Measurements from ENCODE around the gene TOPBP1.

Gene TOPBP1

GRCh38 chr3:133599280-133599679, 62.5 kb downstream of the TOPBP1 start:
- Mint-ChIP-seq H3K4me1 (peaks cover 10% of the 10 kb centered on the region), H3K27me3 (no peaks in the 10 kb centered on the region), H3K27ac (no peak overlapping the region), H3K9me3 (no peaks in the 10 kb centered on the region), H3K4me3 (no peak overlapping the region), H3K36me3 (peaks cover 26% of the 10 kb centered on the region)
- ATAC-seq: no peak

GRCh38 chr3:133598405-133598804, 63.3 kb downstream of the TOPBP1 start:
- Mint-ChIP-seq H3K9me3 (no peaks in the 10 kb centered on the region), H3K27me3 (no peaks in the 10 kb centered on the region), H3K4me3 (no peak overlapping the region), H3K36me3 (peaks cover 24% of the 10 kb centered on the region), H3K4me1 (peaks cover 11% of the 10 kb centered on the region), H3K27ac (no peak overlapping the region)
- no peak for ATAC-seq

DNA sequence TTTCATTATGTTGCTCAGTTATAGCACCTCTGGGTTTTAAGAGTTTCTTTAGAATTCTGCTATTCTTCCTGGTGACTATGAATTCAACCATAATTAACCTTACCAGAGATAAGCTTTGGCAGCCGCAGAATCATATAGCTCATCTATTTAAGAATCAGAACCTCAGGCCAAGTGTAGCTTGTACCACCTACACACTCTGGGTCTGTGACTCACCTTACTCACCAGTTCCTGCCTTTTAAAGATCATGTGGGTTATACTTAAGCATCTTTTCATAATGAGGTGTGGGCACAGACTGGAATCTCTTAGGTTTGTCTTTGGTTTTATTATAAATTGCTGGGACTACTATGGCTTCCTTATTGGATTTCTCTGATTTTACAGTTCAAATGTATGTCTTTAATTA, 66.4 kb downstream of the TOPBP1 start:
- H3K9me3 Mint-ChIP-seq: no peaks in the 10 kb centered on the region
- H3K4me1 Mint-ChIP-seq: peaks cover 17% of the 10 kb centered on the region
- peak overlapping the region; percentile 4 for H3K27ac Mint-ChIP-seq
- peak; percentile 71 for ATAC-seq
- H3K27me3 Mint-ChIP-seq: no peaks in the 10 kb centered on the region
- H3K36me3 Mint-ChIP-seq: peaks cover 13% of the 10 kb centered on the region
- no peak overlapping the region for H3K4me3 Mint-ChIP-seq

DNA sequence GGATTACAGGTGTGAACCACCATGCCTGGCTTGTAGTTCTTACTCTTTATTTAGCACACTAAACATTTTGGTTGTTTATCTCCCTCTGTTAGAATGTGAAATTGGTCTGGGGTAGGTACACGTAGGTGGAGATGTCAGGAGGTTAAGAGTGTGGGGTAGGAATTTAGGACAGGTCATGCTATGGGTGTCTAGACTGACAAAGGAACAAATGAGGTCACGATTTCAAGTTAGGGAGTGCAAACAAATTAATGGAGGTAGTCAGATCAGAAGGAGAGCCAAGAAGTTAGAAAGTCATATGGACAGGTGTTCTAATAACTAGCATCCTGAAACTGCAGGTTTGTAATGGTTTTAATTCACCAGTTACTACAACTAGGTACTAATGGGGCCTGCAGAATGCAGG, 68.5 kb downstream of the TOPBP1 start:
- Mint-ChIP-seq H3K36me3 (peaks cover 29% of the 10 kb centered on the region), H3K27ac (peak overlapping the region; percentile 18), H3K27me3 (no peaks in the 10 kb centered on the region), H3K4me1 (peaks cover 32% of the 10 kb centered on the region), H3K4me3 (no peak overlapping the region), H3K9me3 (no peaks in the 10 kb centered on the region)
- ATAC-seq: peak; percentile 20

- Mint-ChIP-seq H3K27me3 (no peaks in the 10 kb centered on the region), H3K27ac (peak overlapping the region; percentile 18), H3K36me3 (peaks cover 29% of the 10 kb centered on the region), H3K4me3 (no peak overlapping the region), H3K4me1 (peaks cover 32% of the 10 kb centered on the region), H3K9me3 (no peaks in the 10 kb centered on the region)
- peak; percentile 76 for ATAC-seq
Measured at GRCh38 chr3:133592843-133593242, 68.9 kb downstream of the TOPBP1 start.

DNA sequence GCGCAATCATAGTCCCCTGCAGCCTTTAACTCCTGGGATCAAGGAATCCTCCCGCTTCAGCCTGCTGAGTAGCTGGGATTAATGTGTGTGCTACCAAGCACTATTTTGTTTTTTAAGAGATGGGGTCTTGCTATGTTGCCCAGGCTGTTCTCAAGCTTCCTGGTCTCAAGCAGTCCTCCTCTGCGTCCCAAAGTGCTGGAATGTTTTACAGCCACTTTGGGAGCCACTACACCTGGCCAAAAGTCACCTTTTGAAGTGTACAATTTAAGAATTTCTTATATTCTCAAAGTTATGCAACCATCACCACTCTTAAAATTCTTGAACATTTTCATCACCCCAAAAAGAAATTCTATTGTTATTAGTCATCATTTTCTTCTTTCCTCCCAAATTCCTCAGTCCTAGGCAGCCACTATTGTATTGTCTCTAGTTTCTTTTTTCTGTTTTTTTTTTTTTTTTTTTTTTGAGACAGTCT, 70.4 kb downstream of the TOPBP1 start:
- peaks cover 37% of the 10 kb centered on the region for H3K36me3 Mint-ChIP-seq
- peaks cover 32% of the 10 kb centered on the region for H3K4me1 Mint-ChIP-seq
- no peak overlapping the region for H3K27ac Mint-ChIP-seq

DNA sequence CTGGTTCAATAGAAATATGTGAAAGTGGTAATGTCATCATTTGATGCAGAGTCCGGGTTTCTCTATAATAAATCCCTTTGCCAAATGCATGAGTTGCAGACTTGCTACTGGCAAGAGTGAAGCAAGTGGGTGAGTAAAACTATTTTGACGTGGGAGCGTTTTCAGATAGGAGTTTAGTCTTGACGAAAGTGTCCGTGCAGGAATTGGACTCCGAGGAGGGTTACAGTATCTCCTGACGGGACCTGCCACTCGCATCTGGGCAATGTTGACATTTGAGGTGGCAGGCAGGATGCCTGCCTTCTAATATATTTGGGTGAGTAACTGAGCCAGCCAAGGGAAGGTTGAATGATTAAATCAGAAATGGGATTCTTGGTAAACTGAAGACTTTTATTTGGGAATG, 72.2 kb downstream of the TOPBP1 start:
- ATAC-seq: no peak
- no peaks in the 10 kb centered on the region for H3K9me3 Mint-ChIP-seq
- peaks cover 22% of the 10 kb centered on the region for H3K4me1 Mint-ChIP-seq
- H3K27me3 Mint-ChIP-seq: no peaks in the 10 kb centered on the region
- peaks cover 44% of the 10 kb centered on the region for H3K36me3 Mint-ChIP-seq
- H3K27ac Mint-ChIP-seq: peak overlapping the region; percentile 19
- no peak overlapping the region for H3K4me3 Mint-ChIP-seq

More for the DNA sequence above, 70.4 kb downstream of the TOPBP1 start:
- Mint-ChIP-seq H3K9me3 (no peaks in the 10 kb centered on the region), H3K27me3 (no peaks in the 10 kb centered on the region), H3K4me3 (no peak overlapping the region)
- no peak for ATAC-seq

DNA sequence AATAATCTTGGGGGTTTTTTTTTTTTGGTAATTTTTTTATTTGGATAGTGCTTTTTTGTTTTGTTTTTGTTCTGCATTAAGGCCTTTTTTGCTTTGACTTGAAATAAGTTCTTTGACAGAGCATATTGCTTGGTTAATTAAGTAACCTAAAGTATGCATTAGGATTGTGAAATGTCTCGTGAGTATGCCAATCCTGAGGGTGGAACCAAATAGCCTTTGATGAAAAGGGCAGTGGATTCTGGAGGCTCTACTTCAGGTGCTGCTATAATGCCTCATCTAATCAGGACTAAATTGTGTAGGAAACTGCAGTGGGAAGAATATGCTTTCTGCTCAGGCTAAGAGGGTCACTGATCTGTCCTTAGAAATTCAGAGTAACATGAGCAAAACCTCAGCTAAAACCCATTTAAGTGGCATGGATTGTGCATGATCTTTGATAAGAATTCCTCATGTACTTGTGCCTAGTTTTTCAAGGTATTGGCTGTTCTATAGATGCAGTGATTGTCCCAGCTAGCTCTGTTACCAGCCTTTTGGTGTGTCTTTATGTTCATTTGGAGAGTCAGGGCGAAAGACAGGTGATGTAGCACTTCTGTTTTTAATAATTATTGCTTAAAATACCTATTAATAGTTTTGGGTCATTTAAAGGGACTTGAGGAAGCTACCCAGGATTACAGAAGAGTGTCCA, 72.8 kb downstream of the TOPBP1 start:
- Mint-ChIP-seq H3K27ac (peak overlapping the region; percentile 19), H3K36me3 (peaks cover 44% of the 10 kb centered on the region), H3K9me3 (no peaks in the 10 kb centered on the region), H3K4me1 (peaks cover 22% of the 10 kb centered on the region), H3K27me3 (no peaks in the 10 kb centered on the region), H3K4me3 (no peak overlapping the region)
- ATAC-seq: no peak

DNA sequence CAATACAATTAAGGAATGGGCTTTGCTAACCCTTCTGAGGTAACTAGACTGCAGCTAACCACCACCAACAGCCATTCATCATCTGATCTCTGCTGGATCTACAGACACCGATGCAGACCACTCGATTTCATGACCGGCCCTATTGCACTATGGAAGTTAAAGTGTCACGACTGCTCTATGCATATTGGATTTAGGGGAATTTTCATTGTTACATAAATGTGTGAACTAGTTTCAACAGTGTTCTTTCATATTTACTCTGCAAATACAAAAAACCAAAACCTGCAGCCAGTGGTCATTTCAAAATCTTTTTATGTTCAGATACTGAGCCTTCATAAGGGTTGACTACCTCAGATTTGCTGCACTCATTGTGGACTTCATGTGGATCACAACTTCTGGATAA, 73.7 kb downstream of the TOPBP1 start:
- Mint-ChIP-seq H3K9me3 (no peaks in the 10 kb centered on the region), H3K4me1 (peaks cover 18% of the 10 kb centered on the region), H3K27ac (peak overlapping the region; percentile 19), H3K27me3 (no peaks in the 10 kb centered on the region), H3K36me3 (peaks cover 52% of the 10 kb centered on the region), H3K4me3 (no peak overlapping the region)
- no peak for ATAC-seq

DNA sequence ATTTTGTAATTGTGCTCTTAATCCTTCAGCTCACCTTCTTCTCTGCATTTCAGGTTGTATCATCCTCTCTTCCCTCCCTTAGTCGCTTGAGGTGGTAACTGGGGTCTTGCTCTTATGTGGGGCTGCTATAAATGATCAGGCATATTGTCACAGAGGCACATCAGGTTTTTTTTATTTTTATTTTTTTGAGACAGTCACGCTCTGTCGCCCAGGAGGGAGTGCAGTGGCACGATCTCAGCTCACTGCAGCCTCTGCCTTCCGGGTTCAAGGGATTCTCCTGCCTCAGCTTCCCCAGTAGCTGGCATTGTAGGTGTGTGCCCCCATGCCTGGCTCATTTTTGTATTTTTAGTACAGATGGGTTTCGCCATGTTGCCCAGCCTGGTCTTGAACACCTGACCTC, 78.3 kb downstream of the TOPBP1 start:
- Mint-ChIP-seq H3K36me3 (peaks cover 41% of the 10 kb centered on the region), H3K4me3 (no peak overlapping the region), H3K27ac (no peak overlapping the region), H3K9me3 (no peaks in the 10 kb centered on the region), H3K4me1 (peaks cover 19% of the 10 kb centered on the region), H3K27me3 (no peaks in the 10 kb centered on the region)
- no peak for ATAC-seq

DNA sequence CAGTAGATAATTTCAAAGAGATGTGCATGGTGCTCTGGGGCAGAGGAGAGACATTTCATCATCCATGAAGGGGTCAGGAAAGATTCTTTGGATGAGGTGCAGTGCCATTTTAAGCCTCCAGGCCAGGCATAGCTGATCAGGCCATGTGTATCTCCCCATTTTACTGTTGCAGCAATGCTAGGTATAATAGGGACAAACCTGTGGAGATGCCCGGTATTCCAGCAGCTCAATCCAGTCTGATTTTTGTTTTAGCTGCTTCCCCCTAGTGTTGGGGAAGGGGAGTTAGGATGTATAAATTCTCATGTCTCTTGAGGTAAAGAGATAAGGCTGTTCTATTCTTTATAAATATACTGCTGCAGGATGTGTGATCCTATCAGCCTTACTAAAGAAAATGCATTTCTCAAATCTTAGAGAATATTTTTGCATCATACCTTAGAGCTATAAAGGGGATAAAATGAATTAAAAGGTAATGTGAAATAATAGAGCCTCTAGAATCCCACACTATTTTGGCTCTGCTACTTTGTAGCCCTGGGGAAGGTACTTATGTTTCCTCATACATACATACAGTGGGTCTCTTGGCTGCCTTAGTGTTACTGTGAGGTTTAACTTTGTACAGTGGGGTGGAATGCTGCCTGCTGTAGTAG, 83.1 kb downstream of the TOPBP1 start:
- no peak for ATAC-seq
- Mint-ChIP-seq H3K4me3 (no peak overlapping the region), H3K9me3 (no peaks in the 10 kb centered on the region), H3K27ac (no peak overlapping the region), H3K4me1 (peaks cover 54% of the 10 kb centered on the region), H3K36me3 (peaks cover 46% of the 10 kb centered on the region), H3K27me3 (no peaks in the 10 kb centered on the region)

- peak overlapping the region; percentile 62 for H3K27ac Mint-ChIP-seq
- H3K27me3 Mint-ChIP-seq: no peaks in the 10 kb centered on the region
- peaks cover 28% of the 10 kb centered on the region for H3K36me3 Mint-ChIP-seq
- no peak for ATAC-seq
- H3K4me1 Mint-ChIP-seq: peaks cover 64% of the 10 kb centered on the region
- H3K9me3 Mint-ChIP-seq: no peaks in the 10 kb centered on the region
- peak overlapping the region; percentile 72 for H3K4me3 Mint-ChIP-seq
Measured at GRCh38 chr3:133576169-133576568, 85.6 kb downstream of the TOPBP1 start.

DNA sequence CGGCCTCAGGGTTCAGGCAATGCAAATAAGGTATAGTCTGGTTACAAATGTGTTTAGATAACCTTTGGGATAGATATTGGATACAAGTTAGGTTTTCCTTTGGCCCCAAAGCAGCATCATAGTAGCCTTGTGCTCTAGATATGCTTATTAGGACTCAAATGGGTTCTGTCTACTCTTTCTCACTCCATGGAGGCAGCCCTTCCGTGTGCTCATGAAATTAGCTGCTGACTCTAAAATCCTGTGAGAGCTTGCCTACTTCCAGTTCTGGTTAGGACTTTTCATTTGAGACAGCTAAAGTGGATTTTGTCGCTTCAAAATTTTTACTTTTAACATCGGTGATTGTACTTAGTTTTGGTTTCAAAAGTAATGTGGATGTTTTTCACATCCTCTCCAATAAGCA, 86.7 kb downstream of the TOPBP1 start:
- ATAC-seq: no peak
- Mint-ChIP-seq H3K4me3 (peak overlapping the region; percentile 90), H3K27me3 (no peaks in the 10 kb centered on the region), H3K4me1 (peaks cover 70% of the 10 kb centered on the region), H3K9me3 (no peaks in the 10 kb centered on the region), H3K36me3 (peaks cover 28% of the 10 kb centered on the region), H3K27ac (peak overlapping the region; percentile 99)

DNA sequence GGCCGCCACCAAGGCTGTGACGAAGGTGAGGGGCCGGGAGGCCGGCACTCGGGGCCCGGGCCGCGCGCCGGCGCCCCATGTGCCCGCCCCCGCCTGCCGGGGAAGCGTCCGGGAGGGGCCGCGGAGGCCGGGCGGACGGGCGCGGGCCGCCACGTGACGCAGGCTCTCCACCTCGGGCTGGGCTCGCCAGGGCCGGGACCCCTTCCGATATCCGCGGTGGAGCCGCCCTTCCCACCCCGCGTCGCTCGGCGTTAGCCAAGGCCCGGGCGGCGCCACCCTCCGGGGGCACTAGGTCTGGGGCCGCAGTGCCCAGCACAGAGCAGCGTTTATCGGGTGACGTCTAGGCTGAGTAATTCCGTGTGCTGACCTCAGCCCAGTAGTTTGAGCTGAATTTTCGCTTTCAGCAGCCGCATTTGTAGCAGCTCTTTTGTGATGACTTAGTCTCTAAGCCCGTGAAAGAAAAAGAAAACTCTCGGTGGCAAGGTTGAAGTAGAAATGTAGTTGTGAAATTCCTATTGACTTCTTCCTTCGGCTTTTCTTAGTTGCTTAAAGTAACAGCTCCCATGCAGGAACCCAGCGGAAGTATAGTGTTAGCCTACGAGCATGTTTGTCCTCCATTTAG, 87.4 kb downstream of the TOPBP1 start:
- peak overlapping the region; percentile 90 for H3K4me3 Mint-ChIP-seq
- peaks cover 28% of the 10 kb centered on the region for H3K36me3 Mint-ChIP-seq
- peak overlapping the region; percentile 99 for H3K27ac Mint-ChIP-seq
- no peaks in the 10 kb centered on the region for H3K27me3 Mint-ChIP-seq
- peaks cover 76% of the 10 kb centered on the region for H3K4me1 Mint-ChIP-seq
- H3K9me3 Mint-ChIP-seq: no peaks in the 10 kb centered on the region
- peak; percentile 61 for ATAC-seq

GRCh38 chr3:133573629-133574194, 88.0 kb downstream of the TOPBP1 start, which contains the start of gene CDV3:
Gene CDV3 (plus strand): TSS chr3:133573686. CDS start chr3:133574045, 359 bp downstream.
- peak within 1 kb of the TSS; percentile 99 for H3K27ac Mint-ChIP-seq
- no peaks in the 10 kb centered on the region for H3K27me3 Mint-ChIP-seq
- peak; percentile 70 for ATAC-seq
- no peaks in the 10 kb centered on the region for H3K9me3 Mint-ChIP-seq
- H3K36me3 Mint-ChIP-seq: peaks cover 28% of the 10 kb centered on the region
- peak within 1 kb of the TSS; percentile 90 for H3K4me3 Mint-ChIP-seq
- peaks cover 76% of the 10 kb centered on the region for H3K4me1 Mint-ChIP-seq

Measured in stimulated activated memory B cell treated with anti-CD40 and anti-IgM and Interleukin-4, amounts not matched to agents 10 μg/mL and 1 μg/mL and 100 μg/mL, for 72 hours (primary cell).